Measurements from ENCODE around the gene MARCHF3.

GRCh38 chr5:126858441-126858840 is 171.9 kb downstream of the MARCHF3 start:
- TF ChIP-seq POLR2A (IDR thresholded peaks at IDR 0.05) (no peak), CTCF (IDR thresholded peaks at IDR 0.05) (no peak)
